Neural cell (in vitro differentiated cells): Measurements from ENCODE around the gene DDHD1. TPM values are rescaled to one million over a fixed set of nuclear protein-coding genes. Genes with fewer than 3 reads are reported as not detected.

ENCODE experiments used
- H2AFZ ChIP-seq: fragments of 200-600, 300-800 bp; sonication (generic), shearing (Covaris generic); 2 replicates; pipeline ENCODE4 v1.6.0; 2014; ENCODE audit warnings: low read depth, mild to moderate bottlenecking, antibody characterized with exemption, low read length, moderate library complexity
- H3F3A ChIP-seq: fragments of 200-600 bp; shearing (Covaris generic); 2 replicates; pipeline ENCODE4 v1.6.1; 2016; ENCODE audit warnings: mild to moderate bottlenecking, moderate library complexity, mixed read lengths, antibody characterized with exemption, low read length; ENCODE audit not compliant: insufficient read depth, poor library complexity, severe bottlenecking
- H3K27ac ChIP-seq: fragments of 200-600, 300-800 bp; sonication (generic), shearing (Covaris generic); 2 replicates; pipeline ENCODE4 v1.5.1; 2014; ENCODE audit warnings: mild to moderate bottlenecking, low read length, moderate library complexity
- H3K27me3 ChIP-seq: fragments of 300-800, 200-600 bp; sonication (generic), shearing (Covaris generic); 2 replicates; pipeline ENCODE4 v1.6.0; 2014; ENCODE audit warnings: mild to moderate bottlenecking, low read depth, low read length, moderate library complexity; ENCODE audit not compliant: insufficient read depth
- H3K36me3 ChIP-seq: fragments of 300-800, 200-600 bp; sonication (generic), shearing (Covaris generic); 2 replicates; pipeline ENCODE4 v1.5.1; 2014; ENCODE audit warnings: mild to moderate bottlenecking, antibody characterized with exemption, low read length, moderate library complexity; ENCODE audit not compliant: insufficient read depth
- H3K4me2 ChIP-seq: fragments of 300-800, 200-600 bp; sonication (generic), shearing (Covaris generic); 2 replicates; pipeline ENCODE4 v1.6.0; 2014; ENCODE audit warnings: mild to moderate bottlenecking, low read length
- H3K4me3 ChIP-seq: fragments of 300-800, 200-600 bp; sonication (generic), shearing (Covaris generic); 2 replicates; pipeline ENCODE4 v1.5.1; 2014; ENCODE audit warnings: mild to moderate bottlenecking, low read length, moderate library complexity
- H3K79me2 ChIP-seq: fragments of 200-600 bp; shearing (Covaris generic); replicated peaks from 2 replicates; pipeline ENCODE4 v1.6.0; 2014; ENCODE audit warnings: mild to moderate bottlenecking, low read length, moderate library complexity; ENCODE audit not compliant: insufficient read depth
- H3K9ac ChIP-seq: fragments of 300-800, 200-600 bp; sonication (generic), shearing (Covaris generic); 2 replicates; pipeline ENCODE4 v1.6.1; 2016; ENCODE audit warnings: mild to moderate bottlenecking, low read length, mixed read lengths
- H3K9me2 ChIP-seq: fragments of 200-600 bp; shearing (Covaris generic); 2 replicates; pipeline ENCODE4 v1.6.1; 2016; ENCODE audit warnings: mild to moderate bottlenecking, low read length, mixed read lengths; ENCODE audit not compliant: insufficient read depth
- H3K9me3 ChIP-seq: fragments of 200-600, 300-800 bp; sonication (generic), shearing (Covaris generic); 2 replicates; pipeline ENCODE4 v1.6.1; 2016; ENCODE audit warnings: mild to moderate bottlenecking, mixed run types, low read length, moderate library complexity, mixed read lengths
- H4K20me1 ChIP-seq: fragments of 200-600 bp; shearing (Covaris generic); 2 replicates; pipeline ENCODE4 v1.6.1; 2016; ENCODE audit warnings: mild to moderate bottlenecking, mixed run types; ENCODE audit not compliant: insufficient read depth
- EP300 ChIP-seq: fragments of 450-650 bp; conservative IDR thresholded peaks from 2 replicates; pipeline ENCODE4 v1.6.1; 2014; ENCODE audit warnings: antibody characterized with exemption, mild to moderate bottlenecking, moderate library complexity; ENCODE audit not compliant: poor library complexity, severe bottlenecking
- EZH2 ChIP-seq: fragments of 200-600, 300-800 bp; shearing (Covaris generic), sonication (generic); IDR thresholded peaks from 2 replicates; pipeline ENCODE4 v1.6.1; 2014; ENCODE audit warnings: antibody characterized with exemption, low read length, borderline replicate concordance, mild to moderate bottlenecking; ENCODE audit not compliant: insufficient read depth, poor library complexity, severe bottlenecking
- MXI1 ChIP-seq: fragments of 450-650 bp; conservative IDR thresholded peaks from 2 replicates; pipeline ENCODE4 v1.6.1; 2014; ENCODE audit warnings: antibody characterized with exemption, mild to moderate bottlenecking; ENCODE audit not compliant: poor library complexity, severe bottlenecking
- POLR2AphosphoS5 ChIP-seq: IDR thresholded peaks from 2 replicates; pipeline ENCODE4 v1.6.1; 2012
- RAD21 ChIP-seq: fragments of 450-650 bp; conservative IDR thresholded peaks from 2 replicates; pipeline ENCODE4 v1.6.1; 2014; ENCODE audit warnings: antibody characterized with exemption, mild to moderate bottlenecking, moderate library complexity
- SMC3 ChIP-seq: fragments of 450-650 bp; conservative IDR thresholded peaks from 2 replicates; pipeline ENCODE4 v1.6.1; 2014; ENCODE audit warnings: antibody characterized with exemption, mild to moderate bottlenecking, moderate library complexity; ENCODE audit not compliant: poor library complexity
- TAF1 ChIP-seq: IDR thresholded peaks from 2 replicates; pipeline ENCODE4 v1.6.1; 2012; ENCODE audit warnings: low read depth
- polyA plus RNA-seq: library from polyadenylated mRNA; depleted of rRNA; stranded (reverse); fragments of >200 nt; gene quantifications from 2 replicates; pipeline ENCODE4 v1.2.3, GENCODE V29; 2014
- TF ChIP-seq, protein P1 (sequence below): fragments of 450-650 bp; IDR thresholded peaks from 2 replicates; pipeline ENCODE4 v1.5.1; 2014; ENCODE audit warnings: antibody characterized with exemption, mild to moderate bottlenecking, moderate library complexity; ENCODE audit not compliant: poor library complexity, severe bottlenecking
- TF ChIP-seq, protein P2 (sequence below): IDR thresholded peaks from 2 replicates; pipeline ENCODE4 v1.6.1; 2012; ENCODE audit warnings: borderline replicate concordance

Gene DDHD1
- polyA plus RNA-seq, 1 donor from 2014 or later: 13.9 TPM

DNA sequence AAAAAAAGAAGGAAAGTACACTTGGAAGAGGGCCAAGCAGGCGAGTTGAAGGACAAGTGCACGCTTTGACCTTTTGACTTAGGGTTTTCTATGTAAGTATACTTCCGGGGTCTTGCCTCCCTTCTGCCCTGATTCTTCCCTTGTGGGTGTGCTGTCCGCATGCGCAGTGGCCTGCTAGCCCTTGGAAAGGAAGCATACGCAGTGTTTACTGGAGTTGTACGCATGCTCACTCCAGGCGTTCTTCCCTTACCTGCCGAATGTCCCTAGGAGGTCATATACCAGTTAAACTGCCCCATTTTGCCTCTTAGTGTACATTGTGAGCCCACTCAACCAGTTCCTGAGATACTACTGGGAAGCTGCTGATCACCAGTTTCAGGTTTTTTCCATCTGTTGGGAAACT, 15.7 kb upstream of the DDHD1 start:
- H3K79me2 ChIP-seq: no peaks in the 10 kb centered on the region
- H3F3A ChIP-seq: no peaks in the 10 kb centered on the region
- no peak for TF ChIP-seq SMC3
- no peak for TF ChIP-seq MXI1
- TF ChIP-seq POLR2AphosphoS5: no peak
- no peak for TF ChIP-seq TAF1
- TF ChIP-seq EP300: no peak
- TF ChIP-seq, protein P1, sequence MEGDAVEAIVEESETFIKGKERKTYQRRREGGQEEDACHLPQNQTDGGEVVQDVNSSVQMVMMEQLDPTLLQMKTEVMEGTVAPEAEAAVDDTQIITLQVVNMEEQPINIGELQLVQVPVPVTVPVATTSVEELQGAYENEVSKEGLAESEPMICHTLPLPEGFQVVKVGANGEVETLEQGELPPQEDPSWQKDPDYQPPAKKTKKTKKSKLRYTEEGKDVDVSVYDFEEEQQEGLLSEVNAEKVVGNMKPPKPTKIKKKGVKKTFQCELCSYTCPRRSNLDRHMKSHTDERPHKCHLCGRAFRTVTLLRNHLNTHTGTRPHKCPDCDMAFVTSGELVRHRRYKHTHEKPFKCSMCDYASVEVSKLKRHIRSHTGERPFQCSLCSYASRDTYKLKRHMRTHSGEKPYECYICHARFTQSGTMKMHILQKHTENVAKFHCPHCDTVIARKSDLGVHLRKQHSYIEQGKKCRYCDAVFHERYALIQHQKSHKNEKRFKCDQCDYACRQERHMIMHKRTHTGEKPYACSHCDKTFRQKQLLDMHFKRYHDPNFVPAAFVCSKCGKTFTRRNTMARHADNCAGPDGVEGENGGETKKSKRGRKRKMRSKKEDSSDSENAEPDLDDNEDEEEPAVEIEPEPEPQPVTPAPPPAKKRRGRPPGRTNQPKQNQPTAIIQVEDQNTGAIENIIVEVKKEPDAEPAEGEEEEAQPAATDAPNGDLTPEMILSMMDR: no peak
- TF ChIP-seq, protein P2, sequence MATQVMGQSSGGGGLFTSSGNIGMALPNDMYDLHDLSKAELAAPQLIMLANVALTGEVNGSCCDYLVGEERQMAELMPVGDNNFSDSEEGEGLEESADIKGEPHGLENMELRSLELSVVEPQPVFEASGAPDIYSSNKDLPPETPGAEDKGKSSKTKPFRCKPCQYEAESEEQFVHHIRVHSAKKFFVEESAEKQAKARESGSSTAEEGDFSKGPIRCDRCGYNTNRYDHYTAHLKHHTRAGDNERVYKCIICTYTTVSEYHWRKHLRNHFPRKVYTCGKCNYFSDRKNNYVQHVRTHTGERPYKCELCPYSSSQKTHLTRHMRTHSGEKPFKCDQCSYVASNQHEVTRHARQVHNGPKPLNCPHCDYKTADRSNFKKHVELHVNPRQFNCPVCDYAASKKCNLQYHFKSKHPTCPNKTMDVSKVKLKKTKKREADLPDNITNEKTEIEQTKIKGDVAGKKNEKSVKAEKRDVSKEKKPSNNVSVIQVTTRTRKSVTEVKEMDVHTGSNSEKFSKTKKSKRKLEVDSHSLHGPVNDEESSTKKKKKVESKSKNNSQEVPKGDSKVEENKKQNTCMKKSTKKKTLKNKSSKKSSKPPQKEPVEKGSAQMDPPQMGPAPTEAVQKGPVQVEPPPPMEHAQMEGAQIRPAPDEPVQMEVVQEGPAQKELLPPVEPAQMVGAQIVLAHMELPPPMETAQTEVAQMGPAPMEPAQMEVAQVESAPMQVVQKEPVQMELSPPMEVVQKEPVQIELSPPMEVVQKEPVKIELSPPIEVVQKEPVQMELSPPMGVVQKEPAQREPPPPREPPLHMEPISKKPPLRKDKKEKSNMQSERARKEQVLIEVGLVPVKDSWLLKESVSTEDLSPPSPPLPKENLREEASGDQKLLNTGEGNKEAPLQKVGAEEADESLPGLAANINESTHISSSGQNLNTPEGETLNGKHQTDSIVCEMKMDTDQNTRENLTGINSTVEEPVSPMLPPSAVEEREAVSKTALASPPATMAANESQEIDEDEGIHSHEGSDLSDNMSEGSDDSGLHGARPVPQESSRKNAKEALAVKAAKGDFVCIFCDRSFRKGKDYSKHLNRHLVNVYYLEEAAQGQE: no peak
- TF ChIP-seq EZH2: no peak
- TF ChIP-seq RAD21: no peak
- no peaks in the 10 kb centered on the region for H3K27me3 ChIP-seq
- H3K27ac ChIP-seq: no peak overlapping the region
- H3K9ac ChIP-seq: no peak overlapping the region
- H2AFZ ChIP-seq: no peak overlapping the region
- H3K4me3 ChIP-seq: no peak overlapping the region
- no peaks in the 10 kb centered on the region for H3K9me2 ChIP-seq
- H3K4me2 ChIP-seq: no peak overlapping the region
- no peaks in the 10 kb centered on the region for H3K9me3 ChIP-seq
- H4K20me1 ChIP-seq: no peaks in the 10 kb centered on the region
- H3K36me3 ChIP-seq: no peaks in the 10 kb centered on the region

DNA sequence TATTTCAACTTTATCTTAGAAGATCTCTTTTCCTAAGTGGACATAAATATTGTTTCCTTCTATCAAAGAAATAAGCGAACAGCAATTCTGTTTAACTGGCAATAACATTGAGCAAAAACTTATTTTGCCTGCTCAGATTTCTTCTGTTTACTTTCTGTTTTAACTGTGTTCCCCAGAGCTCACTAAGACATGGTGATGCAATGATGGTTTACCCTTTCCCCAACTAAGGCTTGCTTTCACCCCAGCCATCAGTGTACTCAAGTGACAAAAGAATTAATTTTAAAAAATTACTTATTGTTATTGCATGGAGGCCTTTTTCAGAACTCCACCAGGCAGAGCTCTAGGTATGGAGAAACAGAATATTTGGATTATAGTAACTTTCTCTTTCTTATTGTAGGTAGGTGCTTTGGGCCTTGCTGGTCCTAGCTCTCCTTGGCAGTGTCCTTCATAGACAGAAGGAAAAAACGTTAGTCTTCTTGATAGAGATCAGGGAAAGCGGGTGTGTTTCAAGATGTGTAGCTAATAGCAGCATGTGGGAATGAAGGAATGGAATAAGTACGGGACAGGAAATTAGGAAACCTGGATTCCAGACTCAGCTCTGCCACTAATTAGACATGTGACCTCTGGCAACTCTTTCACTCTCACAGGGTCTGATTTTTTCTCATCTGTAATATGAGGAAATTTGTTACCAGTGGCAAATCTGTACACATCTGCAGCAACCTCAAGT, 14.6 kb upstream of the DDHD1 start:
- H3K9me3 ChIP-seq: no peaks in the 10 kb centered on the region
- H3K27ac ChIP-seq: no peak overlapping the region
- H3K9me2 ChIP-seq: no peaks in the 10 kb centered on the region
- H2AFZ ChIP-seq: no peak overlapping the region
- no peak overlapping the region for H3K4me3 ChIP-seq
- no peak overlapping the region for H3K4me2 ChIP-seq
- no peaks in the 10 kb centered on the region for H4K20me1 ChIP-seq
- H3F3A ChIP-seq: no peaks in the 10 kb centered on the region
- H3K36me3 ChIP-seq: no peaks in the 10 kb centered on the region
- TF ChIP-seq POLR2AphosphoS5 (no peak), SMC3 (no peak), TAF1 (no peak), MXI1 (no peak), RAD21 (no peak), EP300 (no peak), EZH2 (no peak)
- TF ChIP-seq, protein P1: no peak
- TF ChIP-seq, protein P2: no peak
- H3K79me2 ChIP-seq: no peaks in the 10 kb centered on the region
- H3K27me3 ChIP-seq: no peaks in the 10 kb centered on the region
- no peak overlapping the region for H3K9ac ChIP-seq
